ENCODE measurements around the gene CERS6.

Gene CERS6

GRCh38 chr2:168801961-168802858 lies 346.1 kb downstream of the CERS6 start, which contains the start of gene NOSTRIN:
Gene NOSTRIN, plus strand, starts transcription at chr2:168802637. Its CDS starts 10 bp downstream, at chr2:168802647.
- no peak for DNase-seq (ENCODE audit: low read depth)

GRCh38 chr2:168802859-168803725 lies 347.0 kb downstream of the CERS6 start:
- no peak for DNase-seq (ENCODE audit: low read depth)

GRCh38 chr2:168804214-168804613 lies 348.1 kb downstream of the CERS6 start:
- DNase-seq (ENCODE audit: low read depth): no peak

- no peak for DNase-seq (ENCODE audit: low read depth)
Measured at GRCh38 chr2:168805615-168806014, 349.5 kb downstream of the CERS6 start.

GRCh38 chr2:168809537-168809936 lies 353.5 kb downstream of the CERS6 start:
- DNase-seq (ENCODE audit: low read depth): no peak

- DNase-seq (ENCODE audit: low read depth): no peak
Measured at GRCh38 chr2:168810235-168810634, 354.2 kb downstream of the CERS6 start.

- DNase-seq (ENCODE audit: low read depth): no peak
Measured at GRCh38 chr2:168811696-168812095, 355.6 kb downstream of the CERS6 start.

GRCh38 chr2:168814046-168814445 lies 358.0 kb downstream of the CERS6 start:
- no peak for DNase-seq (ENCODE audit: low read depth)

GRCh38 chr2:168814939-168815907 lies 359.2 kb downstream of the CERS6 start:
- no peak for DNase-seq (ENCODE audit: low read depth)

- DNase-seq (ENCODE audit: low read depth): no peak
Measured at GRCh38 chr2:168816369-168816768, 360.3 kb downstream of the CERS6 start.

GRCh38 chr2:168819050-168819715 lies 363.1 kb downstream of the CERS6 start:
- no peak for DNase-seq (ENCODE audit: low read depth)

- DNase-seq (ENCODE audit: low read depth): no peak
Measured at GRCh38 chr2:168819829-168820489, 363.9 kb downstream of the CERS6 start.

GRCh38 chr2:168821577-168821976 lies 365.5 kb downstream of the CERS6 start:
- no peak for DNase-seq (ENCODE audit: low read depth)

GRCh38 chr2:168821992-168822391 lies 365.9 kb downstream of the CERS6 start:
- DNase-seq (ENCODE audit: low read depth): no peak
